Endothelial cell of umbilical vein (primary cell): ENCODE measurements around the gene LUZP2. TPM values are rescaled to one million over a fixed set of nuclear protein-coding genes. Genes with fewer than 3 reads are reported as not detected.
A peak's percentile ranks its signal among the peaks of the same experiment; 100 is the strongest.

Source experiments
- BruUV-seq: library from RNA; stranded (reverse); fragments of 400-500 nt; replicated peaks from 2 replicates; lab custom pipeline; 2021; lab: Mats Ljungman, UMichigan
- CTCF ChIA-PET: fragments of 300-600, 350-600 bp; sonication (Branson Sonifier 250); formaldehyde crosslinking; loops from one replicate; lab custom pipeline; 2021; ENCODE audit warnings: antibody characterized with exemption, inconsistent platforms; lab: Charles Lee
- POLR2A ChIA-PET: fragments of 300-600, 350-600 bp; sonication (Branson Sonifier 250); formaldehyde crosslinking; loops from one replicate; lab custom pipeline; 2021; ENCODE audit warnings: antibody characterized with exemption, inconsistent platforms; lab: Charles Lee
- DNase-seq: peaks from one replicate; pipeline ENCODE4 v3.0.0-alpha.2; 2011; ENCODE audit warnings: low read depth, low spot score
- FAIRE-seq: peaks from 2 replicates; lab custom pipeline; 2011; peaks lifted over from hg19 to GRCh38; lab: Jason Lieb, UNC
- H2AFZ ChIP-seq: 2 replicates; pipeline ENCODE4 v1.6.0; 2012; ENCODE audit warnings: low read depth, low read length, control low read depth, inconsistent platforms
- H3K27ac ChIP-seq: 2 replicates; pipeline ENCODE4 v1.5.1; 2011; ENCODE audit warnings: low read depth, mild to moderate bottlenecking, control low read depth, low read length, moderate library complexity; ENCODE audit not compliant: insufficient read depth
- H3K27me3 ChIP-seq, 2 experiments: 2 replicates each; pipeline versions ENCODE4 v1.6.0 to v1.6.1; 2011; ENCODE audit warnings: low read length in 2 of 2, mixed read lengths in 1 of 2; ENCODE audit not compliant: control insufficient read depth in 2 of 2, insufficient read depth in 2 of 2
- H3K36me3 ChIP-seq, 2 experiments: 2 replicates in 1 of 2; 3 replicates in 1 of 2; pipeline ENCODE4 v1.5.1; 2011; ENCODE audit warnings: low read length in 2 of 2, mild to moderate bottlenecking in 1 of 2, moderate library complexity in 1 of 2; ENCODE audit not compliant: control insufficient read depth in 2 of 2, insufficient read depth in 2 of 2; ENCODE audit errors: extremely low read depth in 1 of 2
- H3K4me1 ChIP-seq: 3 replicates; pipeline ENCODE4 v1.5.1; 2011; ENCODE audit warnings: mild to moderate bottlenecking, low read length; ENCODE audit not compliant: control insufficient read depth, insufficient read depth; ENCODE audit errors: extremely low read depth
- H3K4me2 ChIP-seq: 2 replicates; pipeline ENCODE4 v1.6.1; 2011; ENCODE audit warnings: low read length, control low read depth, mixed read lengths; ENCODE audit not compliant: insufficient read depth
- H3K4me3 ChIP-seq, 3 experiments: fragments of 200-600 bp in 1 of 3; sonication (generic), shearing (Covaris generic) in 1 of 3; replicated peaks in 1 of 3; 2 replicates each; pipeline ENCODE4 v1.5.1; 2011 to 2016; ENCODE audit warnings: control low read depth in 3 of 3, low read length in 3 of 3, mild to moderate bottlenecking in 2 of 3, inconsistent platforms in 1 of 3, low read depth in 1 of 3, moderate library complexity in 1 of 3; ENCODE audit not compliant: insufficient read depth in 1 of 3
- H3K79me2 ChIP-seq: 2 replicates; pipeline ENCODE4 v1.6.0; 2012; ENCODE audit warnings: low read length, inconsistent platforms; ENCODE audit not compliant: control insufficient read depth, insufficient read depth
- H3K9ac ChIP-seq: replicated peaks from 2 replicates; pipeline ENCODE3; 2011; ENCODE audit warnings: low read length, control low read depth; ENCODE audit not compliant: insufficient read depth; ENCODE audit errors: extremely low read depth
- H3K9me1 ChIP-seq: replicated peaks from 3 replicates; pipeline ENCODE4 v1.6.0; 2011; ENCODE audit warnings: mild to moderate bottlenecking, low read length; ENCODE audit not compliant: control insufficient read depth, insufficient read depth; ENCODE audit errors: extremely low read depth
- H3K9me3 ChIP-seq: replicated peaks from 2 replicates; pipeline ENCODE4 v1.5.1; 2012; ENCODE audit warnings: low read length, inconsistent platforms; ENCODE audit not compliant: control insufficient read depth, insufficient read depth
- H4K20me1 ChIP-seq: replicated peaks from 2 replicates; pipeline ENCODE3; 2011; ENCODE audit warnings: mild to moderate bottlenecking, low read length; ENCODE audit not compliant: control insufficient read depth, insufficient read depth; ENCODE audit errors: extremely low read depth
- CTCF ChIP-seq, 2 donors: IDR thresholded peaks; 1 replicate in 1 of 2; 2 replicates in 1 of 2; pipeline ENCODE4 v1.5.1; 2011; ENCODE audit warnings: low read length in 2 of 2, mild to moderate bottlenecking in 2 of 2, moderate library complexity in 2 of 2, control low read depth in 1 of 2, inconsistent platforms in 1 of 2, low read depth in 1 of 2; ENCODE audit not compliant: insufficient read depth in 1 of 2; ENCODE audit errors: extremely low read depth in 1 of 2
- GATA2 ChIP-seq: IDR thresholded peaks from 2 replicates; pipeline ENCODE4 v1.7.0; 2011; ENCODE audit warnings: low read depth, mild to moderate bottlenecking, moderate library complexity, mixed read lengths, low read length; ENCODE audit not compliant: insufficient read length, insufficient read depth
- POLR2AphosphoS5 ChIP-seq: IDR thresholded peaks from 2 replicates; pipeline ENCODE4 v1.6.1; 2012; ENCODE audit warnings: low read depth, mild to moderate bottlenecking, control low read depth, low read length, moderate library complexity; ENCODE audit not compliant: insufficient read depth
- dilution Hi-C: fragments of 300-500 bp; cut with MboI; formaldehyde crosslinking; loops from one replicate; pipeline ENCODE4 v1.15.0; 2019; ENCODE audit warnings: low sequenced_read_pairs; ENCODE audit not compliant: extremely low pct_ligation_motif_present
- intact Hi-C: fragments of 100-400 bp; cut with micrococcal nuclease; formaldehyde crosslinking; loops from one replicate; pipeline ENCODE4 v1.10.0; 2022
- polyA plus RNA-seq, 4 experiments: library from polyadenylated mRNA; depleted of rRNA in 3 of 4; stranded (reverse) in 3 of 4; unstranded in 1 of 4; fragments of >200 nt; gene quantifications; 2 replicates each; pipeline versions ENCODE4 v1.2.1 to v1.2.3, GENCODE V29; 2011 to 2012; ENCODE audit warnings: missing spikeins in 1 of 4
- total RNA-seq: library from RNA; stranded (reverse); gene quantifications from 2 replicates; pipeline ENCODE4 v1.2.3, GENCODE V29; 2021

The LUZP2 gene
- total and polyA plus RNA-seq, 2 donors (not counting 3 experiments of a cell fraction or from before 2014, with no cell fraction given), result 0.07 TPM; not detected in 1

- no peaks in the 10 kb centered on the region for H4K20me1 ChIP-seq
- no peaks in the 10 kb centered on the region for H3K79me2 ChIP-seq
- no peak overlapping the region for H3K9ac ChIP-seq
- no peak overlapping the region for H2AFZ ChIP-seq
- no peaks in the 10 kb centered on the region for H3K27me3 ChIP-seq
- no peak for DNase-seq
- H3K27ac ChIP-seq, result no peak overlapping the region
- dilution Hi-C loops (no loop called here), intact Hi-C loops (no loop called here)
- POLR2A ChIA-PET, result no interaction called here
- no peaks in the 10 kb centered on the region for H3K36me3 ChIP-seq
- H3K4me3 ChIP-seq, result no peak overlapping the region
- CTCF ChIA-PET, result no interaction called here
- no peaks in the 10 kb centered on the region for H3K9me1 ChIP-seq
- no peak for FAIRE-seq
- H3K4me2 ChIP-seq, result no peak overlapping the region
- no peaks in the 10 kb centered on the region for H3K9me3 ChIP-seq
- TF ChIP-seq CTCF (IDR thresholded peaks at IDR 0.05; ENCODE audit: extremely low read depth in 1 of 2, insufficient read depth in 1 of 2, low read depth in 1 of 2, low read length in 2 of 2), result no peak
- no TSS peak for BruUV-seq
- no peaks in the 10 kb centered on the region for H3K4me1 ChIP-seq
These were observed 167.5 kb downstream of the LUZP2 start for GRCh38 chr11:24664399-24664798.

GRCh38 chr11:24667353-24667968 is 170.6 kb downstream of the LUZP2 start:
- no peaks in the 10 kb centered on the region for H4K20me1 ChIP-seq
- no peak for FAIRE-seq
- no peaks in the 10 kb centered on the region for H3K27me3 ChIP-seq
- BruUV-seq, result no TSS peak
- H3K4me1 ChIP-seq, result no peaks in the 10 kb centered on the region
- no peak overlapping the region for H3K9ac ChIP-seq
- CTCF ChIA-PET, result no interaction called here
- TF ChIP-seq CTCF (IDR thresholded peaks at IDR 0.05; ENCODE audit: extremely low read depth in 1 of 2, insufficient read depth in 1 of 2, low read depth in 1 of 2, low read length in 2 of 2) (no peak), POLR2AphosphoS5 (no peak), GATA2 (no peak)
- H3K27ac ChIP-seq, result no peak overlapping the region
- intact Hi-C loops (no loop called here), dilution Hi-C loops (no loop called here)
- no peak for DNase-seq
- no peak overlapping the region for H2AFZ ChIP-seq
- H3K4me2 ChIP-seq, result peak overlapping the region; percentile 22
- POLR2A ChIA-PET, result no interaction called here
- no peaks in the 10 kb centered on the region for H3K9me1 ChIP-seq
- H3K9me3 ChIP-seq, result no peaks in the 10 kb centered on the region
- H3K4me3 ChIP-seq, result no peak overlapping the region
- no peaks in the 10 kb centered on the region for H3K36me3 ChIP-seq
- H3K79me2 ChIP-seq, result no peaks in the 10 kb centered on the region
